Thyroid gland (tissue), 4 donors: Measurements from ENCODE around the gene PCDHA2. TPM values are rescaled to one million over a fixed set of nuclear protein-coding genes. Genes with fewer than 3 reads are reported as not detected.

Experiments used
- DNase-seq, 2 donors: peaks; one replicate each; pipeline ENCODE4 v3.0.0-alpha.2; 2019
- H3K27ac ChIP-seq, 3 donors: fragments of 200-600 bp; sonication (generic); 1 replicate in 2 of 3; 2 replicates in 1 of 3; pipeline ENCODE4 v1.5.1; 2016 to 2019; ENCODE audit warnings: mild to moderate bottlenecking in 1 of 3, moderate library complexity in 1 of 3
- H3K27me3 ChIP-seq: fragments of 200-600 bp; sonication (generic); one replicate; pipeline ENCODE4 v1.5.1; 2019
- H3K36me3 ChIP-seq, 2 donors: fragments of 200-600 bp; sonication (generic); one replicate each; pipeline ENCODE4 v1.5.1; 2016 to 2019
- H3K4me1 ChIP-seq, 2 donors: fragments of 200-600 bp; sonication (generic); one replicate each; pipeline ENCODE4 v1.5.1; 2017 to 2019
- H3K4me3 ChIP-seq, 3 donors: fragments of 200-600 bp; sonication (generic); replicated peaks in 1 of 3; 1 replicate in 2 of 3; 2 replicates in 1 of 3; pipeline ENCODE4 v1.5.1; 2016; ENCODE audit warnings: mild to moderate bottlenecking in 1 of 3
- H3K9me3 ChIP-seq: fragments of 200-600 bp; sonication (generic); one replicate; pipeline ENCODE4 v1.5.1; 2017
- CTCF ChIP-seq, 6 experiments: fragments of 200-600 bp in 3 of 6; fragments of 450-650 bp in 3 of 6; sonication (generic) in 3 of 6; IDR thresholded peaks; one replicate each; pipeline ENCODE4 v1.5.1; 2016 to 2019; ENCODE audit warnings: antibody characterized with exemption in 6 of 6, mild to moderate bottlenecking in 2 of 6, inconsistent platforms in 1 of 6, moderate library complexity in 1 of 6
- POLR2A ChIP-seq, 2 donors: fragments of 450-650 bp; IDR thresholded peaks; one replicate each; pipeline ENCODE4 v1.6.1; 2017; ENCODE audit warnings: antibody characterized with exemption in 2 of 2, mild to moderate bottlenecking in 2 of 2, moderate library complexity in 1 of 2
- WGBS, 2 donors: methylation state at CpG; one replicate each; pipeline ENCODE4 v1.1.5; 2017; 5-methylcytosine and 5-hydroxymethylcytosine counted together
- intact Hi-C: fragments of 100-400 bp; cut with DNase I; formaldehyde crosslinking; loops from one replicate; pipeline ENCODE4 v1.15.1; 2023
- total RNA-seq, 4 donors: library from RNA; depleted of rRNA; stranded (reverse); fragments of >200 nt; gene quantifications; one replicate each; pipeline ENCODE4 v1.2.3, GENCODE V29; 2016

PCDHA2 gene
- under 1 TPM in 1 of 4 donors, not detected in 3; 0.22 TPM for total RNA-seq

GRCh38 chr5:140794595-140795258 lies at the start of gene PCDHA2:
Gene PCDHA2, plus strand, starts transcription at chr5:140794852.
- H3K27ac ChIP-seq, result no peak within 1 kb of the TSS
- H3K27me3 ChIP-seq, result no peaks in the 10 kb centered on the region
- no peak for TF ChIP-seq POLR2A (IDR thresholded peaks at IDR 0.05)
- no peak for TF ChIP-seq CTCF (IDR thresholded peaks at IDR 0.05)
- H3K4me1 ChIP-seq, result no peaks in the 10 kb centered on the region
- H3K9me3 ChIP-seq, result no peaks in the 10 kb centered on the region
- no peaks in the 10 kb centered on the region for H3K36me3 ChIP-seq
- intact Hi-C loops, result no loop called here
- H3K4me3 ChIP-seq, result no peak within 1 kb of the TSS
- DNase-seq, result no peak
- WGBS, 2 donors, result 14 to 15% methylated on average over 18 to 27 of the region's 27 CpGs

GRCh38 chr5:140753561-140753960 lies 41.1 kb upstream of the PCDHA2 start:
- Histone ChIP-seq H3K4me3 (no peak overlapping the region), H3K27me3 (no peaks in the 10 kb centered on the region), H3K9me3 (no peaks in the 10 kb centered on the region), H3K4me1 (no peaks in the 10 kb centered on the region), H3K36me3 (no peaks in the 10 kb centered on the region), H3K27ac (no peak overlapping the region)
- 80 to 86% methylated on average over 4 of the region's 5 CpGs for WGBS, 2 donors
- no peak for DNase-seq
- TF ChIP-seq POLR2A (IDR thresholded peaks at IDR 0.05), result no peak
- TF ChIP-seq CTCF (IDR thresholded peaks at IDR 0.05), result no peak
- intact Hi-C loops, result no loop called here

- Histone ChIP-seq H3K27ac (no peak overlapping the region), H3K27me3 (no peaks in the 10 kb centered on the region), H3K4me1 (no peaks in the 10 kb centered on the region), H3K4me3 (no peak overlapping the region), H3K36me3 (no peaks in the 10 kb centered on the region), H3K9me3 (no peaks in the 10 kb centered on the region)
- intact Hi-C loops, result no loop called here
- 87 to 89% methylated on average over 2 of the region's 2 CpGs for WGBS, 2 donors
- DNase-seq, result no peak
- no peak for TF ChIP-seq CTCF (IDR thresholded peaks at IDR 0.05)
- TF ChIP-seq POLR2A (IDR thresholded peaks at IDR 0.05), result no peak
Measured at GRCh38 chr5:140764177-140764973, 30.3 kb upstream of the PCDHA2 start.

GRCh38 chr5:140767444-140767843 lies 27.2 kb upstream of the PCDHA2 start:
- H3K27me3 ChIP-seq, result no peaks in the 10 kb centered on the region
- 78 to 83% methylated on average over 4 of the region's 4 CpGs for WGBS, 2 donors
- no peaks in the 10 kb centered on the region for H3K36me3 ChIP-seq
- no peak overlapping the region for H3K27ac ChIP-seq
- no peak for DNase-seq
- no peaks in the 10 kb centered on the region for H3K4me1 ChIP-seq
- no peak overlapping the region for H3K4me3 ChIP-seq
- peaks cover 3% of the 10 kb centered on the region for H3K9me3 ChIP-seq
- TF ChIP-seq POLR2A (IDR thresholded peaks at IDR 0.05), result no peak
- no peak for TF ChIP-seq CTCF (IDR thresholded peaks at IDR 0.05)
- intact Hi-C loops, result no loop called here

- no peaks in the 10 kb centered on the region for H3K27me3 ChIP-seq
- H3K4me1 ChIP-seq, result no peaks in the 10 kb centered on the region
- H3K4me3 ChIP-seq, result no peak overlapping the region
- DNase-seq, result no peak
- 80 to 84% methylated on average over 1 of the region's 1 CpG for WGBS, 2 donors
- no peak overlapping the region for H3K27ac ChIP-seq
- H3K36me3 ChIP-seq, result no peaks in the 10 kb centered on the region
- H3K9me3 ChIP-seq, result no peaks in the 10 kb centered on the region
- TF ChIP-seq POLR2A (IDR thresholded peaks at IDR 0.05) (no peak), CTCF (IDR thresholded peaks at IDR 0.05) (no peak)
- intact Hi-C loops, result no loop called here
Measured at GRCh38 chr5:140780512-140780911, 14.1 kb upstream of the PCDHA2 start.
